GM13976 (cell line): ENCODE data around the gene SPDYE1.
"Not testable (repeated sequence)": the region's sequence is repeated elsewhere in the genome, so short reads cannot be mapped to it uniquely, and the experiment has no call there.

Source experiments
- DNase-seq: peaks from one replicate; pipeline ENCODE4 v3.0.0; 2012; ENCODE audit warnings: low spot score
- CTCF ChIP-seq: IDR thresholded peaks from 2 replicates; pipeline ENCODE4 v1.5.1; 2012; ENCODE audit warnings: borderline replicate concordance, mild to moderate bottlenecking; ENCODE audit not compliant: insufficient read depth; ENCODE audit errors: extremely low read depth, missing control alignments, control extremely low read depth
- in situ Hi-C: fragments of 300-500 bp; cut with MboI; formaldehyde crosslinking; loops from one replicate; pipeline ENCODE4 v1.12.0; 2022; ENCODE audit warnings: low sequenced_read_pairs, mixed read lengths, inconsistent platforms; ENCODE audit not compliant: unreplicated experiment

SPDYE1 gene

GRCh38 chr7:43974725-43975482 is 22.8 kb upstream of the SPDYE1 start:
- in situ Hi-C loops, DNase-seq: not testable (repeated sequence)

GRCh38 chr7:43977525-43977924 is 20.2 kb upstream of the SPDYE1 start:
- DNase-seq: no peak
- no peak for TF ChIP-seq CTCF
- in situ Hi-C loops: no loop called here

- DNase-seq, in situ Hi-C loops: not testable (repeated sequence)
Observed at GRCh38 chr7:43978102-43978501, 19.6 kb upstream of the SPDYE1 start.

- in situ Hi-C loops, DNase-seq: not testable (repeated sequence)
Observed at GRCh38 chr7:43982848-43983247, 14.8 kb upstream of the SPDYE1 start.

GRCh38 chr7:43983736-43984135 is 14.0 kb upstream of the SPDYE1 start:
- DNase-seq, in situ Hi-C loops: not testable (repeated sequence)

- in situ Hi-C loops: not testable (repeated sequence)
- peak; percentile 67 for DNase-seq
Observed at GRCh38 chr7:43985904-43986864, 11.5 kb upstream of the SPDYE1 start.

GRCh38 chr7:43987476-43987875 is 10.2 kb upstream of the SPDYE1 start:
- in situ Hi-C loops: not testable (repeated sequence)

More at GRCh38 chr7:43985904-43986864, 11.5 kb upstream of the SPDYE1 start:
- peak; percentile 55 for TF ChIP-seq CTCF

GRCh38 chr7:43990011-43990585 is 7.6 kb upstream of the SPDYE1 start:
- in situ Hi-C loops, DNase-seq: not testable (repeated sequence)

More at GRCh38 chr7:43987476-43987875, 10.2 kb upstream of the SPDYE1 start:
- DNase-seq: not testable (repeated sequence)

GRCh38 chr7:43990829-43991228 is 6.9 kb upstream of the SPDYE1 start:
- in situ Hi-C loops, DNase-seq: not testable (repeated sequence)

- in situ Hi-C loops, DNase-seq: not testable (repeated sequence)
Observed at GRCh38 chr7:43992896-43993295, 4.8 kb upstream of the SPDYE1 start.

GRCh38 chr7:43994681-43995080 is 3.0 kb upstream of the SPDYE1 start:
- in situ Hi-C loops, DNase-seq: not testable (repeated sequence)

GRCh38 chr7:44012081-44012480 is 14.4 kb downstream of the SPDYE1 start:
- in situ Hi-C loops, DNase-seq: not testable (repeated sequence)

GRCh38 chr7:44015090-44015489 is 17.4 kb downstream of the SPDYE1 start:
- DNase-seq, in situ Hi-C loops: not testable (repeated sequence)
